ENCODE measurements around the gene TMEM242.
"Not testable (repeated sequence)": the region's sequence is repeated elsewhere in the genome, so short reads cannot be mapped to it uniquely, and the experiment has no call there.

The TMEM242 gene

DNA sequence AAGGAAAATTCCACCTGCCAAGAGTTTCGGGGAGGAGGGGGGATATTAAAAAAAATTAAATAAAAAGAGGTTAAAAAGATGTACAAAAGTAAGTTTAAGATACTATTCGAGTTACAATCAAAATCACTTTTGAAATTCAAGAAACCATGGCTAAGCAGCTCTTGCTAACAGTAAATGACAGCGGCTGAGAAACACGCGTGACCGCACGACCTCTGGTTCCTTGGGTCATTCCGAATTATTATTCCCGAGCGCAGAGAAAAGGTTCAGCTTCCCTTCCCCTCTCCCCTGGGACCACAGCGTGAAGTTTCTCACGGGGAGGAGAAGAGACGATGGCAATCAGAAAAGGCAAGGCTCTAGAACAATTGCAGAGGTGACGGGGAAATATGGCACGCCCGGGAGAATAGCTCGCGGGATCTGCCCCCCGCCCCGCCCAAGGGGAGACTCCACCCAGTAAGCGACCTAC is 496 bp downstream of the TMEM242 start:
- H3K4me1 ChIP-seq (ENCODE audit: insufficient read depth, low read length), result peaks cover 12% of the 10 kb centered on the region
- peak overlapping the region; percentile 95 for H3K9ac ChIP-seq (ENCODE audit: low read length)
- no peaks in the 10 kb centered on the region for H3K27me3 ChIP-seq (ENCODE audit: control insufficient read depth in 1 of 2, insufficient read depth in 2 of 2, low read length in 2 of 2)
- peak overlapping the region; percentile 30 to 96 for H3K4me3 ChIP-seq (ENCODE audit: low read depth in 1 of 2, low read length in 2 of 2)
- H3K36me3 ChIP-seq (ENCODE audit: insufficient read depth, low read length), result peaks cover 12% of the 10 kb centered on the region
- no peaks in the 10 kb centered on the region for H3K9me3 ChIP-seq (ENCODE audit: low read length)
- peak overlapping the region; percentile 83 for H3K27ac ChIP-seq (ENCODE audit: low read depth, low read length)

GRCh38 chr6:157316871-157317814 is 6.2 kb downstream of the TMEM242 start:
- Histone ChIP-seq H3K4me1 (ENCODE audit: insufficient read depth, low read length) (peaks cover 15% of the 10 kb centered on the region), H3K27ac (ENCODE audit: low read depth, low read length) (peak overlapping the region; percentile 24), H3K9me3 (ENCODE audit: low read length) (no peaks in the 10 kb centered on the region), H3K4me3 (ENCODE audit: low read depth in 1 of 2, low read length in 2 of 2) (no peak overlapping the region), H3K36me3 (ENCODE audit: insufficient read depth, low read length) (peaks cover 29% of the 10 kb centered on the region), H3K9ac (ENCODE audit: low read length) (no peak overlapping the region), H3K27me3 (ENCODE audit: control insufficient read depth in 1 of 2, insufficient read depth in 2 of 2, low read length in 2 of 2) (no peaks in the 10 kb centered on the region)

DNA sequence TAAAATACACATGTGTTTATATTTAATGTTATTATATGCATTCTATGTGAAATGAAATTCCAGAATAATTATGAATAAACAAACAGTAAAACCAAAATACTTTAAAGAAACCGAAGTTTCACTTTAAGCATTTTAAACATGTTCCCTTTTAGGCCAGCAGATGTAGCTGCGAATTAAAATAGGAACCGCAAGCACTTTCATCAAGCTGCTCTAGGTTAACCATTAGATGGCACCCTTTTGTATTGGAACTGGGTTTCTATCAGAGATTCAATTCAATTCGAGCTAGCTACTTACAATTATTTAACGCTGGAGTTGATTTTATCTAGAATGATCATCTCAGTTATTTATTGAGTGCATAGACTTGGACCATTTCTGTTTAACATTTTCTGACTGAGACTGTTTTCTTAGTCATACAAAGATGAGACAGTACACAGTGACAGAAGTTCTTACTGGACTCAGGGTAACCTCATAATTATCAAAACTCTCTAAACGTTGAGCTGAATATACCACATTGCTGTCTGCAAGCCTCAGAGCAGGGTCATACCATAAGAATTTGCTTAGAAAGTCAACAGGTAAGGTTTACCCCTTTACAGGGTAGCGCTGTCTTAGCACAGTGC is 8.5 kb downstream of the TMEM242 start:
- H3K4me3 ChIP-seq (ENCODE audit: low read depth in 1 of 2, low read length in 2 of 2), result no peak overlapping the region
- H3K27ac ChIP-seq (ENCODE audit: low read depth, low read length), result no peak overlapping the region
- H3K4me1 ChIP-seq (ENCODE audit: insufficient read depth, low read length), result peaks cover 14% of the 10 kb centered on the region
- H3K36me3 ChIP-seq (ENCODE audit: insufficient read depth, low read length), result peaks cover 24% of the 10 kb centered on the region
- H3K27me3 ChIP-seq (ENCODE audit: control insufficient read depth in 1 of 2, insufficient read depth in 2 of 2, low read length in 2 of 2), result no peaks in the 10 kb centered on the region
- H3K9me3 ChIP-seq (ENCODE audit: low read length), result no peaks in the 10 kb centered on the region
- H3K9ac ChIP-seq (ENCODE audit: low read length), result no peak overlapping the region

GRCh38 chr6:157313531-157314467 is 9.5 kb downstream of the TMEM242 start:
- Histone ChIP-seq H3K9ac (ENCODE audit: low read length) (no peak overlapping the region), H3K4me3 (ENCODE audit: low read depth in 1 of 2, low read length in 2 of 2) (no peak overlapping the region), H3K27me3 (ENCODE audit: control insufficient read depth in 1 of 2, insufficient read depth in 2 of 2, low read length in 2 of 2) (no peaks in the 10 kb centered on the region), H3K4me1 (ENCODE audit: insufficient read depth, low read length) (peaks cover 14% of the 10 kb centered on the region), H3K27ac (ENCODE audit: low read depth, low read length) (no peak overlapping the region), H3K9me3 (ENCODE audit: low read length) (no peaks in the 10 kb centered on the region), H3K36me3 (ENCODE audit: insufficient read depth, low read length) (peaks cover 20% of the 10 kb centered on the region)

GRCh38 chr6:157312757-157313156 is 10.6 kb downstream of the TMEM242 start:
- Histone ChIP-seq H3K9ac (ENCODE audit: low read length) (no peak overlapping the region), H3K36me3 (ENCODE audit: insufficient read depth, low read length) (peaks cover 17% of the 10 kb centered on the region), H3K4me1 (ENCODE audit: insufficient read depth, low read length) (peaks cover 14% of the 10 kb centered on the region), H3K27me3 (ENCODE audit: control insufficient read depth in 1 of 2, insufficient read depth in 2 of 2, low read length in 2 of 2) (no peaks in the 10 kb centered on the region), H3K4me3 (ENCODE audit: low read depth in 1 of 2, low read length in 2 of 2) (no peak overlapping the region), H3K9me3 (ENCODE audit: low read length) (no peaks in the 10 kb centered on the region), H3K27ac (ENCODE audit: low read depth, low read length) (no peak overlapping the region)

DNA sequence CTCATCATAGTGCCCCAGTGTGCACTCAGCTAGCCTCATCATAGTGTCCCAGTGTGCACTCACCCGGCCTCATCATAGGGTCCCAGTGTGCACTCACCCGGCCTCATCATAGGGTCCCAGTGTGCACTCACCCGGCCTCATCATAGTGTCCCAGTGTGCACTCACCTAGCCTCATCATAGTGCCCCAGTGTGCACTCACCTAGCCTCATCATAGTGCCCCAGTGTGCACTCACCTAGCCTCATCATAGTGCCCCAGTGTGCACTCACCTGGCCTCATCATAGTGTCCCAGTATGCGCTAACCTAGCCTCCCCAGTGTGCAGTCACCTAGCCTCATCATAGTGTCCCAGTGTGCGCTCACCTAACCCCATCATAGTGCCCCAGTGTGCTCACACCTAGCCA is 12.6 kb downstream of the TMEM242 start:
- not testable (repeated sequence) for H3K27ac ChIP-seq (ENCODE audit: low read depth, low read length); H3K9ac ChIP-seq (ENCODE audit: low read length); H3K9me3 ChIP-seq (ENCODE audit: low read length); H3K27me3 ChIP-seq (ENCODE audit: control insufficient read depth in 1 of 2, insufficient read depth in 2 of 2, low read length in 2 of 2); H3K4me3 ChIP-seq (ENCODE audit: low read depth in 1 of 2, low read length in 2 of 2)
- Histone ChIP-seq H3K36me3 (ENCODE audit: insufficient read depth, low read length) (peaks cover 17% of the 10 kb centered on the region), H3K4me1 (ENCODE audit: insufficient read depth, low read length) (peaks cover 14% of the 10 kb centered on the region)

DNA sequence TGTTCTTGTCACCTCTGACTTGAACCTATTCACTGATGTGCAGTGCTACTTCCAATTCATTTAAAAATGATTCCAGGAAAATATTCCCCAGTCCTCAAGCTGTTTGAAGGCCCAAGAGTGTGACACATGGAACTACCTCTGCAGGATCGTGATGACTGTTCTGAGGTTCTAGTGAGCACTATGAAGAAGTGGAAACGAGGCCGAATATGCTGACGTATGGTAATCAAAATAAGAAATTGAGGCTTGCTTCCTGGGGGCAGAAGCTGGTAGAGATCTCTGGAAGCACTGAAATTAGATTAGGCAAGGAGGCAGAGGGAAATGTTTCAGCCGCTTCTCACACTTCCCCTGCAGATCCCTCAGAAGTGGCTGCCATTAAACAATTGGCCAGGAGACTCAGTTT is 15.7 kb downstream of the TMEM242 start:
- Histone ChIP-seq H3K9ac (ENCODE audit: low read length) (no peak overlapping the region), H3K27me3 (ENCODE audit: control insufficient read depth in 1 of 2, insufficient read depth in 2 of 2, low read length in 2 of 2) (no peaks in the 10 kb centered on the region), H3K4me1 (ENCODE audit: insufficient read depth, low read length) (peaks cover 19% of the 10 kb centered on the region), H3K9me3 (ENCODE audit: low read length) (no peaks in the 10 kb centered on the region), H3K36me3 (ENCODE audit: insufficient read depth, low read length) (peaks cover 5% of the 10 kb centered on the region), H3K4me3 (ENCODE audit: low read depth in 1 of 2, low read length in 2 of 2) (no peak overlapping the region), H3K27ac (ENCODE audit: low read depth, low read length) (no peak overlapping the region)

DNA sequence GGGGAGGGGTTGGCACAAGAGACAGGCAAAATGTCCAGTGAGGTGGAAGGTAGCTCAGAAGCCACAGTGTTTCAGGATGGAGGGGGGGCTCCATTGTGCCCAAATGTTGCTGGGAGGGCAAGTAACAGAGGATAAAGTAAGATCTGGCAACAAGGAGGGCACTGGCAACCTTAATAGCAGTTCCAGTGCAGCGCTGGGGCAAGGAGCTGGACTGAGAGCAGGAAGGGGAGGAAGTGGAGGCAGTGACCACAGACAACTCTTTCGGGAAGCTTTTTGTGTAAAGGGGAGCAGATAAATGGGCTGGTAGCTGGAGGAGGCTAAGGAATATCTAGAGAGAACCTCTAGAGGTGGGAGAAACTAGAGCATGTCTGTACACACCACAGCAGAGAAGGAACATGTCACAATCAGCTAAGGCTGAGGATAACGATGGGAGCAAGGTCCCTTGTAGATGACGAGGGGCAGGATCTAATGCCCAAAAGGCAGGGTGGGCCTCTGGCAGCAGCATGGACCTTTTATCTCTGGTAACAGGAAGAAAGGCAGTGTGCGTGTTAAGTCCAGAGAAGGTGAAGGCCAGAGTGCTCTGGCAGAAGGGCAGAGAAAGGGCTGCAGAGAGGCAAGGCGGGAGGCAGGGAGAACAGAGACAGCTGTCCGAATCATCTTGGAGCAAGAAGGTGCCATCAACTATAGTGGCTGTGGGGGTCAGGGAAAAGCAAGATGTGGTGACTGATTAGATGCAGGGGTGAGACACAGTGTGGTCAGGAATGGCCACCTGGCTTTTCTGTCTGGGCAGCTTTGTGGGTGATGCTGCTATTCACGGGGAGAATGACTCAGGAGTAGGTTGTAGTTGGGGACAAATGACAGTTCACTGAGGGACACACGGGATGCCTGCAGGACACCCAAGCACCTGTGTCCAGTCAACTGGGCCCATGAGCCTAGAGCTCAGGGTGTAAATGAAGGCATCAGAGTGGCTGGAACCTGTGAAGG is 17.4 kb downstream of the TMEM242 start:
- Histone ChIP-seq H3K4me3 (ENCODE audit: low read depth in 1 of 2, low read length in 2 of 2) (no peak overlapping the region), H3K27ac (ENCODE audit: low read depth, low read length) (peak overlapping the region; percentile 31), H3K9me3 (ENCODE audit: low read length) (no peaks in the 10 kb centered on the region), H3K36me3 (ENCODE audit: insufficient read depth, low read length) (peaks cover 4% of the 10 kb centered on the region), H3K27me3 (ENCODE audit: control insufficient read depth in 1 of 2, insufficient read depth in 2 of 2, low read length in 2 of 2) (no peaks in the 10 kb centered on the region), H3K9ac (ENCODE audit: low read length) (no peak overlapping the region), H3K4me1 (ENCODE audit: insufficient read depth, low read length) (peaks cover 19% of the 10 kb centered on the region)

DNA sequence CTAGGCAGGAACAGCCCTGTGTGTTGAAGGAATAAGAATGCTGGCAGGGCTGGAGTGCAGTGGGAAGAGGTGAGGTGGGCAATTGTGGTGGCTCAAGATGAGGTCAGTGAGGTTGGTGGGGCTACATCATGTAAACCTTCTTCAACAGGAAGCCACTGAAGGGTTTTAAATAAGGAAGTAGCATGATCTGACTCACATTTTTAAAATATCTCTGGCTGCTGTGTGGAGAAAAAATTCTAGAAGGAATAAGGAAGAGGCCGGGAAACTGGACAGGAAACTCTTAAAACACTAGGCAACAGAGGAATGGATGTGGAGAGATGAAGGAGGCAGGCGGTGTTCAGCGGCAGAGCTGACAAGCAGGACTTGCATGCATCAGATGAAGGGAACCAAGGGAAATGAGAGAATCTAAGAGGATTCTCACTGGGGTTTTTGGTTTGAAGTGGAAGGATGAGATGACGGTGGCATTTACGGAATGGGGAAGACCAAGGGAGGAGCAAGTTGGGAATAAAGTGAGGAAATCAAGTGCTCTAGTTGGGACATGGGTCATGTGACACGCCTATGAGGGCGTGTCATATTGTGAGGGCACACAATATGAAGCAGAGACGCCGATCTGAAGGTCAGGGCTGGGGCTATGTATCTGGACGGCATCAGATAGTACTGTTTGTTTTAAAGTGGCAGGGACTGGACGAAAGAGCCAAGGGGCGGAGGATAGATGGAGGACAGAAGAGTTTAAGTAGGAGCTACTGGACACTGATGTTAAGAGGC is 18.2 kb downstream of the TMEM242 start:
- no peak overlapping the region for H3K9ac ChIP-seq (ENCODE audit: low read length)

GRCh38 chr6:157302736-157303135 is 20.6 kb downstream of the TMEM242 start:
- H3K27ac ChIP-seq (ENCODE audit: low read depth, low read length), result no peak overlapping the region
- H3K36me3 ChIP-seq (ENCODE audit: insufficient read depth, low read length), result peaks cover 4% of the 10 kb centered on the region
- no peak overlapping the region for H3K4me3 ChIP-seq (ENCODE audit: low read depth in 1 of 2, low read length in 2 of 2)
- H3K27me3 ChIP-seq (ENCODE audit: control insufficient read depth in 1 of 2, insufficient read depth in 2 of 2, low read length in 2 of 2), result no peaks in the 10 kb centered on the region
- no peaks in the 10 kb centered on the region for H3K9me3 ChIP-seq (ENCODE audit: low read length)
- peaks cover 25% of the 10 kb centered on the region for H3K4me1 ChIP-seq (ENCODE audit: insufficient read depth, low read length)
- no peak overlapping the region for H3K9ac ChIP-seq (ENCODE audit: low read length)

More for the DNA sequence above, 18.2 kb downstream of the TMEM242 start:
- no peaks in the 10 kb centered on the region for H3K9me3 ChIP-seq (ENCODE audit: low read length)
- peaks cover 4% of the 10 kb centered on the region for H3K36me3 ChIP-seq (ENCODE audit: insufficient read depth, low read length)
- H3K4me3 ChIP-seq (ENCODE audit: low read depth in 1 of 2, low read length in 2 of 2), result no peak overlapping the region
- H3K27me3 ChIP-seq (ENCODE audit: control insufficient read depth in 1 of 2, insufficient read depth in 2 of 2, low read length in 2 of 2), result no peaks in the 10 kb centered on the region
- H3K27ac ChIP-seq (ENCODE audit: low read depth, low read length), result no peak overlapping the region
- H3K4me1 ChIP-seq (ENCODE audit: insufficient read depth, low read length), result peaks cover 19% of the 10 kb centered on the region
